HEK293T (cell line): Measurements from ENCODE around the gene WDR64.

Experiments used
- FOXA1 ChIP-seq: fragments of 450-650 bp; IDR thresholded peaks from 2 replicates; pipeline ENCODE4 v1.6.1; 2016; ENCODE audit warnings: mild to moderate bottlenecking
- L3MBTL2 ChIP-seq: fragments of 450-650 bp; conservative IDR thresholded peaks from 2 replicates; pipeline ENCODE4 v1.6.1; 2016; ENCODE audit warnings: mild to moderate bottlenecking
- SUZ12 ChIP-seq: fragments of 450-650 bp; IDR thresholded peaks from 2 replicates; pipeline ENCODE4 v1.6.1; 2016; ENCODE audit warnings: mild to moderate bottlenecking
- TARDBP ChIP-seq: fragments of 450-650 bp; IDR thresholded peaks from 2 replicates; pipeline ENCODE4 v1.6.1; 2016

GRCh38 chr1:241615043-241615974 is 36.8 kb upstream of the WDR64 start:
- TF ChIP-seq SUZ12 (no peak), L3MBTL2 (no peak), FOXA1 (no peak), TARDBP (no peak)
